ENCODE measurements around the gene AIFM1. TPM values are rescaled to one million over a fixed set of nuclear protein-coding genes. Genes with fewer than 3 reads are reported as not detected.

AIFM1 gene
- total RNA-seq, 2 donors from 2014 or later: 53.7 to 58.7 TPM

GRCh38 chrX:130079824-130080406, 85.7 kb downstream of the AIFM1 start:
- Mint-ChIP-seq H3K4me1 (peaks cover 8% of the 10 kb centered on the region), H3K27ac (no peak overlapping the region), H3K9me3 (peaks cover 44% of the 10 kb centered on the region), H3K27me3 (ENCODE audit: insufficient read depth) (peaks cover 6% of the 10 kb centered on the region), H3K4me3 (no peak overlapping the region), H3K36me3 (ENCODE audit: low read depth) (no peaks in the 10 kb centered on the region)
- Histone ChIP-seq H3K27me3 (ENCODE audit: control insufficient read depth, insufficient read depth, low read length, poor library complexity, severe bottlenecking) (no peaks in the 10 kb centered on the region), H3K4me3 (ENCODE audit: low read length) (no peak overlapping the region), H3K9me3 (ENCODE audit: control insufficient read depth, low read length) (no peaks in the 10 kb centered on the region), H3K27ac (ENCODE audit: low read depth, low read length) (no peak overlapping the region), H3K4me1 (ENCODE audit: control insufficient read depth, insufficient read depth, low read length) (no peaks in the 10 kb centered on the region), H3K9ac (ENCODE audit: extremely low read depth, low read length, poor library complexity, severe bottlenecking) (no peak overlapping the region), H3K36me3 (ENCODE audit: control insufficient read depth, insufficient read depth, low read length) (no peaks in the 10 kb centered on the region)
- TF ChIP-seq CTCF (conservative IDR thresholded peaks at IDR 0.05): peak; percentile 82
- peak; percentile 78 for DNase-seq
- WGBS, 2 experiments (ENCODE audit: insufficient coverage in 1 of 2, insufficient read length in 1 of 2): 56 to 92% methylated on average over 2 to 9 of the region's 9 CpGs

Other genes with a start within 250 kb of the AIFM1 start
- 10 to 100 TPM; 24.5 to 29.9 TPM for gene BCORL1, start 183.2 kb downstream of the AIFM1 start, total RNA-seq
- 1 to 10 TPM; 2.8 to 3.8 TPM for gene ELF4, start 55.3 kb downstream of the AIFM1 start, total RNA-seq
- gene RAB33A, start 6.1 kb upstream of the AIFM1 start, total RNA-seq: not detected
- gene ZNF280C, start 103.1 kb upstream of the AIFM1 start, total RNA-seq: 10 to 100 TPM; 15.4 to 15.7 TPM
- 10 to 100 TPM; 14.1 to 16.4 TPM for gene SLC25A14, start 174.1 kb upstream of the AIFM1 start, total RNA-seq
- gene GPR119, start 219.8 kb upstream of the AIFM1 start, total RNA-seq: not detected
- 10 to 100 TPM; 28.3 to 33.1 TPM for gene RBMX2, start 236.1 kb upstream of the AIFM1 start, total RNA-seq